ENCODE results near the gene MGAT4B. TPM values are rescaled to one million over a fixed set of nuclear protein-coding genes. Genes with fewer than 3 reads are reported as not detected.
A peak's percentile ranks its signal among the peaks of the same experiment; 100 is the strongest.

Gene MGAT4B
- polyA plus RNA-seq, 3 donors: 12.4 to 151 (median 14.3) TPM

GRCh38 chr5:179798144-179798770 lies 8.4 kb downstream of the MGAT4B start:
- intact Hi-C loops (cut with micrococcal nuclease): loop anchor here in 1 of 2 donors (5.0 to 10.0 kb wide), 2 partner anchors 63 to 176 kb away; partner anchors contain the start of genes HNRNPH1 and MAML1

GRCh38 chr5:179797741-179798140 lies 8.9 kb downstream of the MGAT4B start:
- Histone ChIP-seq H3K79me2 (ENCODE audit: insufficient read depth, low read length) (peaks cover 13% of the 10 kb centered on the region), H3K9me3 (replicated peaks in 1 of 2; ENCODE audit: control insufficient read depth in 1 of 2, insufficient read depth in 1 of 2, low read length in 2 of 2) (no peaks in the 10 kb centered on the region), H3K9ac (ENCODE audit: insufficient read depth, low read length, poor library complexity, severe bottlenecking) (no peak overlapping the region), H3K27ac (ENCODE audit: low read depth in 1 of 2, low read length in 2 of 2) (no peak overlapping the region), H3K4me1 (ENCODE audit: control insufficient read depth in 1 of 2, insufficient read depth in 2 of 2, low read length in 2 of 2) (peaks cover 44 to 53% of the 10 kb centered on the region in 2 donors), H4K20me1 (ENCODE audit: insufficient read depth, low read length) (peaks cover 83% of the 10 kb centered on the region), H3K36me3 (replicated peaks in 1 of 2; ENCODE audit: control insufficient read depth in 1 of 2, insufficient read depth in 2 of 2, low read length in 2 of 2) (peaks cover 38 to 47% of the 10 kb centered on the region in 2 donors), H3K27me3 (ENCODE audit: control insufficient read depth in 2 of 2, insufficient read depth in 2 of 2, low read length in 2 of 2) (no peaks in the 10 kb centered on the region), H2AFZ (ENCODE audit: insufficient read depth, low read depth, low read length, poor library complexity, severe bottlenecking) (no peak overlapping the region), H3K4me2 (replicated peaks; ENCODE audit: extremely low read depth, low read length, poor library complexity, severe bottlenecking) (no peak overlapping the region), H3K4me3 (replicated peaks in 1 of 3; ENCODE audit: low read depth in 2 of 3, low read length in 3 of 3) (no peak overlapping the region)
- Mint-ChIP-seq H3K4me1 (peaks cover 38% of the 10 kb centered on the region), H3K27ac (peak overlapping the region in 1 of 7 donors; percentile 45), H3K9me3 (no peaks in the 10 kb centered on the region), H3K4me3 (no peak overlapping the region), H3K27me3 (ENCODE audit: low read depth in 3 of 3) (peaks cover 0 to 2% (median 2%) of the 10 kb centered on the region in 3 donors), H3K36me3 (peaks cover 41 to 43% of the 10 kb centered on the region in 2 donors)
- intact Hi-C loops (cut with micrococcal nuclease): loop anchor here (2.0 to 10.0 kb wide), 4 partner anchors 31 to 175 kb away; partner anchors contain the start of genes HNRNPH1 (in 1 of the 2) and MAML1 (in 1 of the 2)
- TF ChIP-seq CTCF (IDR thresholded peaks at IDR 0.05): no peak
- 97% methylated on average over 29 of the region's 30 CpGs for WGBS (ENCODE audit: insufficient coverage)
- DNase-seq: no peak

More at GRCh38 chr5:179798144-179798770, 8.4 kb downstream of the MGAT4B start:
- Mint-ChIP-seq H3K27ac (no peak overlapping the region), H3K36me3 (peaks cover 44 to 45% of the 10 kb centered on the region in 2 donors), H3K9me3 (no peaks in the 10 kb centered on the region), H3K4me3 (no peak overlapping the region), H3K4me1 (peaks cover 38% of the 10 kb centered on the region), H3K27me3 (ENCODE audit: low read depth in 3 of 3) (peaks cover 0 to 2% (median 2%) of the 10 kb centered on the region in 3 donors)
- Histone ChIP-seq H3K4me1 (ENCODE audit: control insufficient read depth in 1 of 2, insufficient read depth in 2 of 2, low read length in 2 of 2) (peaks cover 44 to 53% of the 10 kb centered on the region in 2 donors), H3K9ac (ENCODE audit: insufficient read depth, low read length, poor library complexity, severe bottlenecking) (no peak overlapping the region), H3K9me3 (replicated peaks in 1 of 2; ENCODE audit: control insufficient read depth in 1 of 2, insufficient read depth in 1 of 2, low read length in 2 of 2) (no peaks in the 10 kb centered on the region), H2AFZ (ENCODE audit: insufficient read depth, low read depth, low read length, poor library complexity, severe bottlenecking) (no peak overlapping the region), H3K27ac (ENCODE audit: low read depth in 1 of 2, low read length in 2 of 2) (no peak overlapping the region), H4K20me1 (ENCODE audit: insufficient read depth, low read length) (peaks cover 86% of the 10 kb centered on the region), H3K79me2 (ENCODE audit: insufficient read depth, low read length) (peaks cover 18% of the 10 kb centered on the region), H3K27me3 (ENCODE audit: control insufficient read depth in 2 of 2, insufficient read depth in 2 of 2, low read length in 2 of 2) (no peaks in the 10 kb centered on the region), H3K4me3 (replicated peaks in 1 of 3; ENCODE audit: low read depth in 2 of 3, low read length in 3 of 3) (no peak overlapping the region), H3K4me2 (replicated peaks; ENCODE audit: extremely low read depth, low read length, poor library complexity, severe bottlenecking) (no peak overlapping the region), H3K36me3 (replicated peaks in 1 of 2; ENCODE audit: control insufficient read depth in 1 of 2, insufficient read depth in 2 of 2, low read length in 2 of 2) (peaks cover 38 to 47% of the 10 kb centered on the region in 2 donors)
- DNase-seq: peak in 1 of 3 donors; percentile 5
- WGBS (ENCODE audit: insufficient coverage): 96% methylated on average over 15 of the region's 23 CpGs
- no peak for TF ChIP-seq CTCF (IDR thresholded peaks at IDR 0.05)
